DMS53 treated with DMSO at 0.1 percent for 48 hours (cell line): Measurements from ENCODE around the gene APP.
A peak's percentile ranks its signal among the peaks of the same experiment; 100 is the strongest.

Source experiments
- DNase-seq: peaks from one replicate; lab custom pipeline; 2025; ENCODE audit not compliant: unreplicated experiment; lab: John Stamatoyannopoulos, UW

APP gene

DNA sequence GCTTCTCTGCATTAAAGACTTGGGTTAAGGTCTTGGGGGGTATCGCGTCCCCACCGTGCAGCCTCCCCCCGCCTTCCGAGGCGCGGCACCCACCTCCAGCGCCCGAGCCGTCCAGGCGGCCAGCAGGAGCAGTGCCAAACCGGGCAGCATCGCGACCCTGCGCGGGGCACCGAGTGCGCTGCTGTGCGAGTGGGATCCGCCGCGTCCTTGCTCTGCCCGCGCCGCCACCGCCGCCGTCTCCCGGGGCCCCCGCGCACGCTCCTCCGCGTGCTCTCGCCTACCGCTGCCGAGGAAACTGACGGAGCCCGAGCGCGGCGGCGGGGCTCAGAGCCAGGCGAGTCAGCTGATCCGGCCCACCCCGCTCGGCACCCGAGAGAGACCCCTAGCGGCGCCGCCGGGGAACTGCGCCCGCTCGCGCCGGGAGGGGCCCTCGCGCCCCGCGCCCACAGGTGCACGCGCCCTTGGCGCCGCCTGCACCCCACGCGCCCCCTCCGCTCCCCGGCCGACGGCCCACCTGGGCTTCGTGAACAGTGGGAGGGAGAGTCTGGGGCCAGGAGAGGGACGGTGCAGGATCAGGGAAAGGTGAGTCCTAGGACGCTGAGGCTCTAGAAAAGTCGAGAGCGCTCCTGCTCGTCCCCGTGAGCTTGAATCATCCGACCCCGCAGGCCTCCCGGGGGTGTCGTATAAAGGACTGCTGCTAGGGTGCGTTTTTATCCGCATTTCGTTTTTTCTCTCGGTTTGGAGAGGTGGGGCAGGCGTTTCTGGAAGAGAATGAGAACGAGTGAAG, at the start of gene APP:
Gene APP (minus strand): TSS at position 300 of the 787 bp plus-strand sequence. CDS start 150 bp downstream, at position 150.
- peak; percentile 20 for DNase-seq

DNA sequence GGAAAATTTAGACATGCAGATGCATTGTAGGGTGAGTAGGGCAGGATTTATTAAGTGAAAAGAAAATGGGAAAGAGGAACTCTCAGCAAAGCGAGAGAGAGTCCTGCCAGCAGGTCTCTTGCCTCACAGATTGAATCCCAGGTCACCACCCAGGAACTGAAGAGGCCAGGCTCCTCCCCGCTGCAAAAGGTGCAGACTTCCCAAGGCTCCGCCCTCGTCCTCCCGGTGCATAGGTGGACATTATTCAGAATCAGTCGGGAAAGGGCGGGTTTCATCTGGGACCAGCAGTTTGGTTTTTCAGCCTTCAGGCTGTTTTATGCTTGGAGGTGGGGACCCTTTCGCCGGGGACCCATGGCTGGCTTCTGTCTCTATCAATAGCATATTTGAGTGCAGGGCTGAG, 41.6 kb upstream of the APP start:
- no peak for DNase-seq

DNA sequence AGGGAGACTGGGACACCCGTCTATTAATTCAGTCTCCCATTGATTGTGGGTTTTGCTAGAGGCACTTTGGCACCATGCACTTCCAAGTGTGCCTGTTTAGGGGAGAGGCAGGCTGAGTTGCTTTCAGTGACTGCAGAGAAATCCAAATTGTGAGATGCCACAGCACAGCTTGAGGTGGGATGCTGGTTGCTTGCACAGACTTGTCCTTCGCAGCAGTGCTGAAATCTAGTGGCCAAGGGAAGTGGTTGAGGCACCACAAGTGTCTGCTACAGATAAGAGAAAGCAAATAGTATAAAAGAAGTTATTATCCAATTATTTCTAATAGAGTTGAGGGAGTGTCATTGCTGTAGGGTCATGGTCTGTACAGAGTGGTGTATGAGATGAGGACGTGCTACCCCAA, 40.0 kb upstream of the APP start:
- DNase-seq = no peak

DNA sequence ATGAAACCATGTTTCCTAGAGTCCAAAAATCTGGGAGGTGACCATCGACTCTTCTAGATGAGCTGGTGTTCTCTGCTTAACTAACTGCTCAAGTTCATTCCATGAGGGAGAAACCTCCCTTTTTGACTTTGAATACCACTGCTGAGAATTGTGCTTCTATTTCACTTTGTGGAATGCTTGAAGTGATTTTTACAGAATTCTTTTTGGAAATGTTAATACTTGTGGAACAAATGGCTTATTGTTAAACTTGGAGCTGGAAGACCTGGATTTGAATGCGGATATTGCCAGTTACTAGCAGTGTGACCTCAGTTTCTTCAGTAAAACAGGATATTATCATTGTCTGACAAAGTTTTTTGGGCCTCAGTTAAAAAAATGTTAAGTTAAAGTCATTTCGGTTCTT, 36.5 kb upstream of the APP start:
- no peak for DNase-seq

DNA sequence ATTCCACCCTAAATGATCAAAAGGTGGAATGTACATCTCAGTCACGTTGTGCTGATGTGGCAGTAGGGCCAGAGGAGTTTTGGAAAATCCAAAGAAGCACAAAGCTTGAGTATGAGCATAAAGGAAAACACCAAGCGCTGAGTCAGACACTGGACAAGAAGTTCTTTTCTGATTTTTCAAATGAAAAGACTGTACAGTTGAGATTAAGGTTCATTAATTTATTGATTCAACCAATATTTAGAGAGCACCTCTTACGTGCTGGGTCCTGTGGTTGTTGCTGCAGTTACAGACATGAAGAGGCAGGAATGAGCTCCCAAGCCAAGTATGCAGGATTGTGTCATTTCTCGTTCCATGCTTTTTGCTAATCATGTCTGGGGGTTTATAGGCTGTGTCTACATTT, 28.9 kb upstream of the APP start:
- DNase-seq = no peak

DNA sequence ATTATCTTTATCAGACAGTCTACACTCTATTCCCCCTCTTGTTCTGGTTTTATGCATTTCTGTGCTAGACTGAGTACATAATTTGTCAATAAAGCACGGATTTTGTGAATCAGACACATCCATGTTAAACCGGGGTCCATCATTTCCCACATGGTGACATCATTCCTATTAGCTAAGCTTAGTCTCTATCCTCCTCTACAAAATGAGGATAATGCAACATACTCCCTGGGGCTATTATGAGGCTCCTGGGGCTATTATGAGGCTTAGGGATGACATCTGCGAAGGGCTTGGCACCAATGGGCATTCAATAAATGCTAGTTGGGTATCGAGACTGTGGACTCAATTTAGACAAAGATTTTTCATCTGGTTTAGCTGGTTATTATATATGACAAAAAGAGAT, 25.1 kb upstream of the APP start:
- DNase-seq = no peak

DNA sequence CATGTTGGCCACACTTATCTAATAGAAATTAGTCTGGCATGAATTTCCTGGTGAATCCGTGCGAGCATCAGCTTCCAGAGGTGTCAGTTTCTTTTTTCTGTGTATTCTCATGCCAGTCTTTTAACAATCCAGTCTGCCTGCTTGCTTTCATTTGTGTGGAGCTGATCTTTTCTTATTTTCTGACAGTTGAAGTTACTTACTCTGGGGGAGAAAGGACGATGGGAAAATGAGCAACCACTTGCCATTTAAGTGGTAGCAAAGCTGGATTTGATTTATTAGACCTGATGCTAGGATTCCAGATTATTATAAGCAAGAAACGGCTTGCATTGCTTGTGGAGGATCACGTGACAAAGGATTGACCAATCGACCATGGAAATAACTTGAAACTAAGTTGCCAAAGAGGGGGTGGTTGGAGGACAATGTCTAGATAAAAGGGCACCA, 24.3 kb upstream of the APP start:
- no peak for DNase-seq

DNA sequence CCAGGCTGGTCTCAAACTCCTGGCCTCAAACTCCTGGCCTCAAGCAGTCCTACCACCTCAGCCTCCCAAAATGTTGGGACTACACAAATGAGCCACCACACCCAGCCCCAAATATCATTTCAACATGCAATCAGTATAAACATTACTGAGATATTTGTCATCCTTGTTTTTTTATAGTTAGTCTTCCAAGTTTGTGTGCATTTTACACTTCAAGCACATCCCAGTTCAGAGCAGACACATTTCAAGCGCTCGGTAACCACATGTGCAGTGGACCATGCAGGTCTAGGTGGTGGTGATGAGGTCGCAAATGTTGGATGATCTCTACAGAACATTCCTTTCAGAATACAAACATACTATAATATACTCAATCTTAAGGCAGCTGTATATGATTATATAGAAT, 23.8 kb upstream of the APP start:
- no peak for DNase-seq

DNA sequence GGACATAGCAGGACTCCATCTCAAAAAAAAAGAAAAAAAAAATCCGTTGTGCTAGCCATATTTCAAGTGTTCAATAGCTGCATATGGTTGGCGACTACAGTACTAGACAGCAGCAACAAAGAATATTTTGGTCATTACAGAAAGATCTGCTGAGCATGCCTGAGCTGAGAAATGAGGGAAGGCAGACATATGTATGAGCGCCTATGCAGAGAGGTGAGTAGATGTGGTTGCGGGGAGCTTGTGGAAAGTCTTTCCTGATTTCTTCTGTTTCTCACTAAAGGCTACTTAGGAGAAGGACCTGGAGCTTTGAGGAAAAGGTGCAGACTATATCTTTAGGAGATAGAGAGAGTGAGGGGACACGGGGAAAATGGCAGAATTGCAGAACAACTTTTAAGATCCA, 21.0 kb upstream of the APP start:
- no peak for DNase-seq

DNA sequence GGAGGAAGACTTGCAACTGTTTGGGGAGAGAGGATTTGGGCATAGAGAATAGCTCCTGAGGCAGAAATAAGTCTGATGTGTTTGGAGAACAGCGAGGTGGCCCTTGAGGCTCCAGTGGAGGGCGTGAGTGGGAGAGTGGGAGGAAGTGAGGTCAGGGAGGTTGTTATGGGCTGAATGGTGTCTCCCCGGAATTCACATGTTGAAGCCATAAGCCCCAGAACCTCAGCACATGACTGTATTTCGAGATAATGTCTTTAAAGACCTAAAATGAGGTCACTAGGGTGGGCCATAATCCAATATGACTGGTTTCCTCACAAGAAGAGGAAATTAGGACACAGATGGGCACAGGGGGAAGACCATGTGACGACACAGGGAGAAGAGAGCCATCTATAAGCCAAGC, 17.9 kb upstream of the APP start:
- DNase-seq = no peak

DNA sequence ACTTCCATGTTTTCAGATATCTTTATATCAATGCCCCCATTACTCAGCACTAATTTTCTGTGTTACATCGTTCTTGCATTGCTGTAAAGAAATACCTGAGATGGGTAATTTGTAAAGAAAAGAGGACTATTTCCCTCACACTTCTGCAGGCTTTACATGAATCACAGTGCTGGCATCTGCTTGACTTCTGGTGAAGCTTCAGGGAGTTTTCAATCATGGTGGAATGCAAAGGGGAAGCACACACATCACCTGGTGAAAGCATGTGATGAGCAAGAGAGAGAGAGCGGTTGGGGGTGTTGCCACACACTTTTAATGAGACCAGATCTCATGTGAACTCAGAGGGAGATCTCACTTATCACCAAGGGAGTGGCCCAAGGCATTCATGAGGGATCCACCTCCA, 14.9 kb upstream of the APP start:
- no peak for DNase-seq

DNA sequence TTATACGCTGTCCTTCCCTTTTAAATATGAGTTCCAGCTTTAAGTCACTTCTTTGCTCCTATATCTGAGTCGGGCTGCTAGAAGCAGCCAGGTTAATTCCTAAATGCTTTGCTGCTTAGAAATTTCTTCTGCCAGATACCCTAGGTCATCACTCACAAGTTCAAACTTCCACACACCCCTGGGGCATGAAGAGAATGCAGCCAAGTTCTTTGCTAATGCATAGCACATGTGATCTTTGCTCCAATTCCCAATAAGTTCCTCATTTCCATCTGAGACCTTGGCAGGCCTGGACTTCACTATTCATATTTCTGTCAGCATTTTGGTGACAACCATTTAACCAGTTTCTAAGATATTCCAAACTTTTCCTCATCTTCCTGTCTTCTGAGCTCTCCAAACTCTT, 14.5 kb upstream of the APP start:
- DNase-seq = no peak

DNA sequence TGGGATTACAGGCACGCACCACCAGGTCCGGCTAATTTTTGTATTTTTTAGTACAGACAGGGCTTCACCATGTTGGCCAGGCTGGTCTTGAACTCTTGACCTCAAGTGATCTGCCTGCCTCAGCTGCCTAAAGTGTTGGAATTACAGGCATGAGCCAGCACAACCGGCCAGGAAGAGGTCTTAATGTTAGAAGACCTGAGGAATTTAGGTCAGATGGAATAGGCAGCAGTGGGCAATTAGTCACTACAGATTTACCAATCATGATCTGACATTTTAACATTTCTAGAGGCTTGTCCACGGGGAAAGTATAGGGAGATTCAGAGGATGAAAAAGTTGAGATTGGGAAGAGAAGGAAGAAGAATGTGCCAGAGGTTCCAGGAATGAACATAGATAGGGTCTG, 8.9 kb upstream of the APP start:
- DNase-seq = no peak

DNA sequence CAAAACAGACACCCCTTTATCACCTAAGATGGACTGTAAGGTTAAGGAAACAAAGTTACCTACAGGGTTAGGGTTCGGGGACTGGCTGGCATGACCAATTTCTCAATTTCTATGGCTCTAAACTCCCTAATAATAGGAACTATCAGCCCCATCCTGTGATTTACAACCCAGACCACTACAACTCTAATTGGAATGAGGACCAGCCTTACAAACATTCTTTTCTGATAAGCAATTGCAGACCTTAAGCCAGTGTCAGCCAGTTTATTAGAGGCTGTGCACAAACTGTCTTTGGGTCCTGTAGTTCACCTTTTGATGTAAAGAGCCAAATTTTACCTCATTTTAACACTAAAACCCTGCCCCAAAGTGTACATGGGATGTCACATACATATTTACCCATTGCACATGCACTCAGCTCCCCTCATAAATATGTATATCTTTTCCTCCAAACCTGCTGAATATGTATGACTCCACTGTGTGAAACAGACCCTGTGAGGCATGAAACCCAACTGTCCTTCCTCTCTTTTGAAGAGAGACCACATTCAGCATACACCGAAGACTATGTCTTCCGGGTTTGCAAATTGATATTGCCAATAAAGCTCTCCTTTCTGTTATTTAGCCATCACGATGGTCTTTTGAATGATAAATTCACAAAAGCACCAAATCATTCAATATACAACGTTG, 7.3 kb upstream of the APP start:
- DNase-seq = no peak

DNA sequence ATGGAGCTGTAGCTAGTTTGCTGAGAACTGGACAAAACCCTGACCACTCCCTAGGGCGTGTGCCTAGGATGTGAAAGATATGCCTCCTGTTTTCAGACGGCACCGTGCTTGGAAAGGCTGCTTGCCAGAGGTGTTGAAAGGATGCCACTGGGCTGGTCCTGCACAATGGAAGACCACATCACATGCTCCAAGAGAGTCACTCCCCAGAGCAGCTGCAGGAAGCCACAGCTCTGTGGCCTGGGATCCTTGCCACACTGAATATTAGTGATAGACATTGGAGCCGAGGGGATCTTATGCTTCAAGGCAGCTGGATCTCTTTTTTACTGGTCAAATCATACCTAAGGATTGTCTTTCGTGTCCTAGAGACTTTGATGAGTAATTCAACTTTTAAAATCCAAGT, 6.6 kb upstream of the APP start:
- DNase-seq = no peak

DNA sequence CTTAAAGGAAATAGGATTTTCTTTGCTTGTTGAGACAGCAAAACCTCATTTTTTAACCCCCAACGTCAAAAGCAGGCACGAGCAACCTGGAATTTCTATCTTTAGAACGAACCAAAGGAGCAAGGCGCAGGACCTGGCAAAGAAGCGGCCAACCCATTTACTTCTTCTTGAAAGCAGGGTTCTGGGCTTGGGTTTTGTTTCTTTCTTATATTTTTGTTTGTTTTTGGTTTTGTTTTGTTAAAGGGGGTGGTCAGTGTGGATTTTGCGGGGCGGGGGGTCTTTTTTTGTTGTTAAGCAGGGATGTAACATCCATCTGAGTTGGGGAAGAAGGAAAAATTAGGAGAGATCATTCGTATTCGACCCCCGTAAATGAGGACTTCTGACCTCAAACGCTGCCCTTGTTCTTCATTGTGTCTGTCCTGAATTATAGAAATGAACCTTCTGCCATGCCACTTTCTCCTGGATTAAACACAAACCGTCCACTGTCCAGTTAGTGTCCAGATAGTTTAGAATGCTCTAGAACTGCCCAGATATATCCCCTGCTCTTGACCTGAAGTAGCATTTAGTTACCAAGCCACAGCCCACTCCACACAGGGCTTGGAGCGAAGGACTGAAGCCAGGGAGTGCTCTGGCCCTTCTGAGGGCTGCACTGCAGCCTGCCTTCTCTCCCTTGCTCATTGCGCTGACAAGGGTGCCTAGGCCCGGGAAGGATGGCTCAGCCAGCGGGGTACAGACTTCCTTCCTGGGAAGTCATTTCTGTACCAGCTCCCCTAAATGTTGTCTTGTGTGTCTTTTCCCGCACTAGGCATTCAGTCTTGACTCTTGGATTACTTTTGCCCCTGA, 909 bp upstream of the APP start:
- DNase-seq = no peak

DNA sequence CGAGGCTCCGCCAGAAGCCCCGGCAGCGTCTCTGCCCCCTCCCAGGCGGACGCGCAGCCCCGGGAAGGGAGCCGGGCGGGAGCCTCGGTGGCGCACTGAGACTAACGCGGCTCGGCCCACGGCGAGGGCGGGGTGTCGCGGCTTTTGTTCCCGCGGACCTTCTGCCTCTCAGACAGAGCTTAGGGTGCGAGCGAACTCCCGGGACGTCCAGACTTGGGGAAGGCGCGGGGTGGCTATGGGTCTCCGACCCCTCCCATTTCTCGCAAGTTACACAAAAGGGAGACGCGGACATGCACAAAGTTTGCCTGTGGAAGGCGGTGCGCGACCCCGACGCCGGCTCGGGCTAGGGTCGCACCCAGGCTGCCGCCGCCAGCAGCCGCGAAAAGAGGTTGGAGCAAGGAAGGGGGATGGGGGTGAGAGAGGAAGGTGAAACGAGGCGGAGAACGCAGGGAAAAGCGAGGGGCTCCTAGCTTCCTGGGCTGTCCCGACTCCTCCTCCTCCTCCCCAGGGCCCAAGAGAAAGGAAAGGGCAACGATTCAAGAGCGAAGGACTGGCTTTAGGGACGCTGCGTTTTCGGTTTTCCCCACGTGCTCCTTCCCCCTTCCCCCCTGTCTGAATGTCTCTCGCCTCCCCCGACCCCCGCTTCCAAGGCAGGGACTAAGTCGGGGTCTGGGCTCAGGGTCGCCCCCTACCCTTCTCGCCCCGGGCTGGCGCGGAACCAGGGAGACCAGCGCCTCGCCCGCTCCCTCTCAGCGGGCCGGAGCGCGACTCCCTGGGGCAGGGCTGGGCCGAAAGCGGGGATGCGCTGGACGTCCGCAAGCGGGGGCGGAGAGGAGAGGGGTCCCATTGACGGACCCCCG, 729 bp downstream of the APP start:
- DNase-seq = peak; percentile 52

DNA sequence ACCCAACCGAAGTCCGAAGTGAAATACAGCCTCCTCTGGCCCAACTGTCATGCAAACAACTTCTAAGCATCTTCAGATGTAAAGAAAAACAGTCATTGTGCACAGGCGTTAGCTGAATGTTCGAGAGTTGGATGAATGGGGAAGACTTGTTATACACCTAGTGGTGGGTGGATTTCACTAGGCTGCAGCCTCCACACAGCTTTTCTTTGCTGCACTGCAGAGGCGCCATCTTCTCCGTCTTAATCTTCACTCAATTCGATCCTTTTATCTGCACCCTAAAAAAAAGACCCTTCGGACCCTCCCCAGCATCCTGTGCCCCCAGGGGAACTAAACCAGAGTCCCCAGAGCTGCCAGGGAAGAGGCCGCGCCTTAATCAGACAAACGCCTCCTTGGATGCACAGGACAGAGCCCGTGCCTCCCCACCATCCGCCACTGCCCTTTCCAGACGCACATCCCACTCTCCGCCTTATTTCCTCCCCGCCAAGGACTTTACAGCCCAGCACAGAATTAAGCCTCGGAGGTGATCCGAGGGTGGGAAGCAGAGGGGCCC, 1.4 kb downstream of the APP start:
- peak; percentile 25 for DNase-seq

DNA sequence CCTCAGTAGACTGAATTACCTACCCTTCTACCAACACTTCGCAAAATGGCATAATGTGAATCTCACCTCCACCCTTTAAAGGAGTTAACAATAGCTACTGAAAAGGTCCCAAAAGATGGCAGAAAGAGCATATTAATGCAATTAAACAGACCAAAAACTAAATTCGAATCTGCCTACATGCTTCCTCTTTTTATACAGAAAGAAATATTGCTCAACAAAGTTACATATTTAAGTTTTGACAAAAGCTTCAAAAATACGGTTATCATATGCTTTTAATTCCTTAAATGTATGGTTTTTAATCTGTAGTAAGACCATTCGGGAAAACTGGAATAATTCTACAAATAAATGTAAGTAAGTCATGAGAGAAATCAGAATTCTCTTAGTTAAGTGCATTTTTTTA, 2.2 kb downstream of the APP start:
- no peak for DNase-seq

DNA sequence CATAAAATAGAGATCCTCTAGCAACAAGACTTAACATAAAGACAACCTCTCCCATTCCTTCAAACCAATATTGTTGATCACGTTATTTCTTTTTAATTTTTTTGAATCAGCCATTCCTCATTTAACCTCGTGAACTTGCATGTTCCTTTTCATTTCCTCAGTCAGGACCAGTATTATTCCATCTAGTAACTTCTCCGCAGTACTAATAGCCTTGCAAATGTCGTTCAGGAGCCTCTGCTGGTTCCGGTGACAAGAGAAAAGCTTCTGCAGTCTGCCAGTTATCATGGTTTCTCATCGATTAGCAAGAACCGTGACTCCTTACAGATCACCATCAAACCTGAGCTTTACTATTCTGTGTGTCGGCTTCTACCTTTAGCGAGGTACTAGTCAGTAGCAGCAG, 3.0 kb downstream of the APP start:
- DNase-seq = no peak

DNA sequence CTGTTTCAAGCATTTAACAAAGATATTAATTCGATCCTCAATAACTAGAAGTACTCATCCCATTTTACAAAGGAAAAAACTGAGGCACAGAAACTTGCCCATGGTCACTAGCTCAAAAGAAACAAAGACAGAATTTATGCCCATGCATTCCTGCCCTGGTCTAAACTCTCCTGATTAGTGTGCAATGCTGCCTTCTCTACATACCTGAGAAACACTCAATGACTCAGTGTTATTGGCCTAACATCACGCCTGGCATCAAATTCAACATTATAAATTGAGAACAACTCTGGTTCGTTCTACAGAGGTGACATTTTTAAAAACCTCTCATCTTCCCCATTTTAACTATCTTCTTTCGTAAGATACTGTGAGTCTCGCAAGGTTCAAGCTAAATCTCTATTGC, 5.2 kb downstream of the APP start:
- DNase-seq = no peak
